ENCODE results near the gene SERPINA5.

- TF ChIP-seq CTCF (IDR thresholded peaks at IDR 0.05) (no peak), POLR2A (IDR thresholded peaks at IDR 0.05) (no peak)
Observed at GRCh38 chr14:94591871-94592270, 10.6 kb downstream of the SERPINA5 start.
